GM12892 (cell line): Measurements from ENCODE around the gene KAZN.

Experiments
- POLR2A ChIP-seq: IDR thresholded peaks from 2 replicates; pipeline ENCODE4 v1.6.1; 2011; ENCODE audit warnings: low read depth, low read length, control low read depth
- POLR2AphosphoS5 ChIP-seq: IDR thresholded peaks from 2 replicates; pipeline ENCODE4 v1.6.1; 2011; ENCODE audit warnings: low read depth, low read length, control low read depth

DNA sequence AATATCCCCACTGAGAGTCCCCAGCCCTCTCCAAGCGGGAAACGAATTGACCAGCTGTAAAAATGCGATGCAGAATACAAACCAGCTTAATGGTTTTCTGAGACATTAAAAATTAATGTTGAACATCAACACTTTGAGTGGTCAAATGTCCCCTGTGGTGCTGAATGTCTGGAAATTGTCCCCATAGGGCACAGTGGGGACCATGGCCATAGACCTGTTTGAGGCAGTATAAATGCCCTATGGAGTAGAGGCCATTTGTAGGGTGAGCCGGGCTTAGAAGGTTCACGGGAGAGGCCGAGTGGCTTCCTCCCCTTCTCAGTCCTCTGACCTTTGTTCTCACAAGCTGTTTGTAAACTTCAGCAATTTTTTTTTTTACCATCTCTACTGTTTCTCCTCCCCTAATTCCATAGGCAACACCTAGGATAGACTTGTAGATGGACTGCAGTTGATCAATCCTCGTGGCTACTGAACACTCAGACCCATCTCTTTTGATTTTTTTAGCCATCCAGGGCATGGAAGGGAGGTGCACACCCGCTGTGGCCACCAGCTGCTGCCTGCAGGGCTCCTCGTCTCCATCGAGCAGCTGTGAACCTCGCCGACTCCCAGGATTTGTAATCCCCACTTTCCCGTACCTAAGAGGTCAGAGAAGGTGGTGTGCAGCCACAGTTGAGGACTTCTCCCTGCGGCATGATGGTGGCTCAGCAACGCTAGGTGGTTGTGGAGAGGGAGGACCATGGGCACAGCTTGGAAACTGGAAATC is 41.0 kb downstream of the KAZN start:
- TF ChIP-seq POLR2A (no peak), POLR2AphosphoS5 (no peak)
